ENCODE measurements around the gene OR8B12.
"Not testable (repeated sequence)": the region's sequence is repeated elsewhere in the genome, so short reads cannot be mapped to it uniquely, and the experiment has no call there.

Gene OR8B12

GRCh38 chr11:124534051-124534450 lies 9.4 kb downstream of the OR8B12 start:
- in situ Hi-C loops (cut with MboI; ENCODE audit: low pct_unique_long_range_greater_than_20kb, low sequenced_read_pairs): no loop called here
- DNase-seq: no peak

DNA sequence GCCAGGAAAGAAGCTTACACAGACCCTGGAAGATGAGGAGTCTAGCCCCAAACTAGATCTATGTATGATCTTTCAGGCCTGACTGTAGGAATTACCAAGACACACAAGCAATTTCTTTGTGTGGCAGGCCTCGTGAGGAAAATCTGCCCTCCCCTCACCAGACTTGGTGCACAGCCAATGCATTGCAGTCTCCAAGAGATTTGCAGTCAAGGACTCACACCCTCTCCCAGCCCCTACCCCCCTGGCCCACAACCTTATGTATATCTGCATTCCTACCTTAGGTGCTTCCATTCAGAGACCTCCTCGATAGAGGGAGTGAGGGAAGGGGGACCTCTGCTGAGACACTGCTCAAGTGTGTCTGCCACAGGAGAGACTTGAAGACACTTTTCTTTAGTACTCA lies 9.8 kb downstream of the OR8B12 start:
- in situ Hi-C loops (cut with MboI; ENCODE audit: low pct_unique_long_range_greater_than_20kb, low sequenced_read_pairs): no loop called here
- no peak for DNase-seq

DNA sequence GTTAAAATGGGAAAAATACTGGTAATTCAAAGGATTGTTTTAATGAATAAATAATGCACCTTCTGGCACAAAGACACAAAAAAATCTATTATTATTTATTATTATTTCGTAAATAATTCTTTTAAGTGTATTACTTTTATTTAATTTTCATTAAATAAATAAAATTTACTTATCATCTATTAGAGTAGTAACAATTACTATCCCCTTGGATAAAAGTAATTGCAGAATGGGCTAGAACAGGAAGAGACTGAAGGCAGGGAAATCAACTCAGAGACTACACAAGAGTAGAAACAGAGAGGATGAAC lies 23.0 kb downstream of the OR8B12 start:
- in situ Hi-C loops (cut with MboI; ENCODE audit: low pct_unique_long_range_greater_than_20kb, low sequenced_read_pairs): no loop called here
- no peak for DNase-seq

- DNase-seq: no peak
- in situ Hi-C loops (cut with MboI; ENCODE audit: low pct_unique_long_range_greater_than_20kb, low sequenced_read_pairs): no loop called here
Observed at GRCh38 chr11:124519850-124520549, 23.5 kb downstream of the OR8B12 start.

DNA sequence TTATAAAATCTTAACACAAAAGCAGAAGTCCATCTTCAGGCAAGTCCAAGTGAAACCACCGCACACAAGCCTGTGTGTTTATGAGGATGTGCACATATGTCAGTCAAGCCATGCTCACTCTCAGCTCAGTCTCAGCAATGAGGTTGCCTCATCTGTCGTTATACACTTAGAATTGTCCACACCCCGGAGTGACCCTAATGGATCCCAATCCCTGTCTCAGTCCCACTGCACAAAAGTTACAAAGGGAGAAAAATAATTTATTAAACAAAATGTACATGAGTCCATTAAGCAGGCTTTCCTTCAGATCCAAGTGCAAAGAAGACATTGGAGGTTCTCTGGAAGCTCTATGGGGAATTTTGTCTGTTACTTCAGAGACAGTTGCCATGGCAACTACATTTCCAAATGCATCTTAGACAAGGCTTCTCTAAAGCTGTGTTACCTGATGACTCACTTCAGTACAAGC lies 24.4 kb downstream of the OR8B12 start:
- in situ Hi-C loops (cut with MboI; ENCODE audit: low pct_unique_long_range_greater_than_20kb, low sequenced_read_pairs): no loop called here
- peak; percentile 1 for DNase-seq

DNA sequence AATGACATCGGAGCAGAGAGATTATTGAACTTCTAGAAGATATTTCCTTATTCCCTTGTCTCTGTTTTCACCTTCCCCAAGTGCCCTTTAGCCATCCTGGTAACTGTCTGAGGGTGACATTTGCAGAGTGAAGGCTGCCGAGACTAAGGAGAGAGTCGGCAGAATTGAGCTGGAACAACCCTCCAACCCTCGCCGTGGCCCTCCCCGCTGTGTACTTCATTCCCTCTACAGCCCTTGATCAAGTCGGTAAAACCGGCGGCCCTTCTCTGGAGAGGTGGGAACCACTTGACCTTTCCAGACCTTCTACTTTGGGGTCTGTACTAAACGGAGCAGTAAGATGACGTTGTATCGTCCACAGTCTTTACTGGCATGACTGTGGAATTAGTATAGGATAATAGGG lies 26.1 kb downstream of the OR8B12 start:
- no peak for DNase-seq
- in situ Hi-C loops (cut with MboI; ENCODE audit: low pct_unique_long_range_greater_than_20kb, low sequenced_read_pairs): no loop called here

- in situ Hi-C loops (cut with MboI; ENCODE audit: low pct_unique_long_range_greater_than_20kb, low sequenced_read_pairs); DNase-seq: not testable (repeated sequence)
Observed at GRCh38 chr11:124514675-124515074, 28.8 kb downstream of the OR8B12 start.

DNA sequence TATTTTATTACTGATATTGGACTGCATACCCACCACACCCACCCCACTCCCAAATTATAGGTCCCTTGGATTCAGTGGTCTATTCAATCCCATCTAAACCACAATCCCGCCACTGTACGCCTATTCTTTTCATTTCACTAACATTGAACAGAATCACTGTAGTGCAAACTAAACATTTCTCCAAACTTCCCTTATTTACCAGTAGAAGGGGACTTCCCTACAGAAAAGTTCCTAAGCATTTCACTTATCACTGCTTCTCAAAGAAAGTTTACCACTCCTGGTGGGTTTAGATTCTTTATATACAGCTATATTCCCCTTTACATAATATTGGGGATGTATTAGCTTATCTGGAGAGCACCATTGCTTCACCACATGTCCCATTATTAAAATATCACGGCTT lies 29.3 kb downstream of the OR8B12 start:
- in situ Hi-C loops (cut with MboI; ENCODE audit: low pct_unique_long_range_greater_than_20kb, low sequenced_read_pairs): no loop called here
- DNase-seq: no peak

GRCh38 chr11:124511745-124512144 lies 31.7 kb downstream of the OR8B12 start:
- in situ Hi-C loops (cut with MboI; ENCODE audit: low pct_unique_long_range_greater_than_20kb, low sequenced_read_pairs): no loop called here
- peak; percentile 14 for DNase-seq

- DNase-seq: no peak
- in situ Hi-C loops (cut with MboI; ENCODE audit: low pct_unique_long_range_greater_than_20kb, low sequenced_read_pairs): no loop called here
Observed at GRCh38 chr11:124510279-124510678, 33.2 kb downstream of the OR8B12 start.

DNA sequence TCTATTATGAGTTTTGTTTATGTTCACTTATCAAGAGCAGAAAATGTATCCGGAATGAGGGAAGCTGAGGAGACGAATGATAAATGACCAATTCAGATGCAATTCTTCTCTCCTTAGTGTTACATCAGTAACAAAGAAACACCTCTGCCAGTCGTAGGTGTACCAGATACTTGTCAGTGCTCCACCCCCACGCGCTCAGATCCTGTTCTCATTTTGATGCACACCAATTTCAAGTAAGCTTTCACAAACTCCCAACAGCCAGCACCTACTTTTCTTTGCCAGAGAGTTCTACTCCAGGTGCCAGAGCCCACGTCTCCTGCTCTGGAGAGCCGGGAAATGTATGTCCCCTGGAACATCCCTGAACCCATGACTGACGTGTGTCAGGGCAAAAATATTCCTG lies 43.7 kb downstream of the OR8B12 start:
- in situ Hi-C loops (cut with MboI; ENCODE audit: low pct_unique_long_range_greater_than_20kb, low sequenced_read_pairs): no loop called here
- DNase-seq: no peak

DNA sequence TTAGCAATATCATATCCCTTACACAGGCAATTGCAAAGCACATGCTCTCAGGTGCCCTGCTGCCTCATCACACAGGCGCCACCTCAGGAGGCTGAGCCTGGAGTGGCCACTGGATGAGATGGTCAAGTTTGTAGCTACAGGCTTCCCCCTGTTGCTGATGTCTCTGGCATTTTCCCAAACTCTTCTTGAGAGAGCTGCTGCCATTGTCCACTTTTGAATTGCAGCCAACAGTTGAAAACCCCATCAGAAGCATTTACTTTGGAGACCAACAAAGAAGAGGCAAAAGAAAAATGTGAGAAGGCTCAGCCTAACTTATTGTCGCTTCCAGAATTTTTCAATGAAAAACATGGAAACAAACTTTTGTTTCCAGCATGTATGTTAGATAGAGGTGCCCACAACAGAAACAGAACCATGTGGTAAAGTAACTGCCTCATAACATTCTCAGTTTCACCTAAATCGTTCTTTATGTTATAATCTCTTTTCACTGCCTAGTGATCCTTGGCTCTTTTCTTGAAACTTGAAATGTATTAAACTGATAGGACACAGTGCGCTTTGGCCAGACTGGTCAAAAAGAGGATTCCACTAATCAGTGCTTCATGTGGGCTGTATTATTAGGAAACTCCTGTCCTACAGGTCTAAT lies 50.3 kb downstream of the OR8B12 start:
- in situ Hi-C loops (cut with MboI; ENCODE audit: low pct_unique_long_range_greater_than_20kb, low sequenced_read_pairs): no loop called here
- DNase-seq: no peak

All from KBM-7 (cell line).